K562 (cell line): ENCODE data around the gene TALDO1. TPM values are rescaled to one million over a fixed set of nuclear protein-coding genes. Genes with fewer than 3 reads are reported as not detected.

Experiments used
- ATAC-seq: fragments of 200-7000 bp; cut with Tn5 transposase; 3 replicates; pipeline ENCODE4 v1.9.1; 2020; ENCODE audit warnings: moderate library complexity
- BruUV-seq: library from RNA; stranded (reverse); fragments of 400-500 nt; replicated peaks from 2 replicates; lab custom pipeline; 2021; lab: Mats Ljungman, UMichigan
- CTCF ChIA-PET: fragments of 300-600 bp; formaldehyde crosslinking; extraction: SDS; loops from one replicate; lab custom pipeline; 2021; ENCODE audit warnings: low intra/inter-chr PET ratio; lab: Yijun Ruan, JAX
- POLR2A ChIA-PET: fragments of 300-600, 350-650 bp; sonication (Branson Sonifier 250); formaldehyde crosslinking; extraction: SDS; loops from one replicate; lab custom pipeline; 2021; ENCODE audit warnings: antibody characterized with exemption, inconsistent platforms; lab: Yijun Ruan, JAX
- DNase-seq, 4 experiments: peaks; one replicate each; pipeline versions ENCODE4 v3.0.0 to v3.0.0-alpha.2; 2011 to 2018; ENCODE audit warnings: low spot score in 3 of 4, mixed read lengths in 3 of 4; ENCODE audit errors: extremely low read depth in 1 of 4
- FAIRE-seq: peaks from 2 replicates; lab custom pipeline; 2011; peaks lifted over from hg19 to GRCh38; lab: Jason Lieb, UNC
- H2AFZ ChIP-seq: 2 replicates; pipeline ENCODE4 v1.6.0; 2011; ENCODE audit warnings: low read depth, low read length, control low read depth, inconsistent platforms
- H3K27ac ChIP-seq: fragments of 200-600 bp; 3 replicates; pipeline ENCODE4 v1.8.0; 2011; ENCODE audit warnings: low read depth, mild to moderate bottlenecking, control low read depth, inconsistent platforms, low read length, moderate library complexity, mixed read lengths; ENCODE audit errors: extremely low read depth
- H3K27me3 ChIP-seq, 2 experiments: fragments of 300-600 bp in 1 of 2; 2 replicates in 1 of 2; 3 replicates in 1 of 2; pipeline versions ENCODE4 v1.6.0 to v1.8.0; 2011; ENCODE audit warnings: inconsistent platforms in 2 of 2, low read length in 2 of 2, mild to moderate bottlenecking in 1 of 2, mixed read lengths in 1 of 2, moderate library complexity in 1 of 2; ENCODE audit not compliant: control insufficient read depth in 2 of 2, insufficient read depth in 2 of 2
- H3K36me3 ChIP-seq: fragments of 300-600 bp; 3 replicates; pipeline ENCODE4 v1.8.0; 2011; ENCODE audit warnings: mild to moderate bottlenecking, low read length, inconsistent platforms; ENCODE audit not compliant: control insufficient read depth, insufficient read depth
- H3K4me1 ChIP-seq, 2 experiments: fragments of 200-600 bp in 1 of 2; replicated peaks in 1 of 2; 2 replicates in 1 of 2; 3 replicates in 1 of 2; pipeline versions ENCODE4 v1.5.1 to v1.8.0; 2011; ENCODE audit warnings: inconsistent platforms in 2 of 2, low read length in 2 of 2, mild to moderate bottlenecking in 1 of 2, mixed read lengths in 1 of 2, moderate library complexity in 1 of 2; ENCODE audit not compliant: control insufficient read depth in 2 of 2, insufficient read depth in 2 of 2
- H3K4me2 ChIP-seq: 2 replicates; pipeline ENCODE4 v1.6.1; 2011; ENCODE audit warnings: low read length, control low read depth, inconsistent platforms, mixed read lengths; ENCODE audit not compliant: insufficient read depth
- H3K4me3 ChIP-seq: fragments of 200-600 bp; sonication (generic), shearing (Covaris generic); 2 replicates; pipeline ENCODE4 v1.5.1; 2016; ENCODE audit warnings: control low read depth, inconsistent platforms
- H3K79me2 ChIP-seq: fragments of 200-600 bp; 3 replicates; pipeline ENCODE4 v1.8.0; 2011; ENCODE audit warnings: low read length, inconsistent platforms; ENCODE audit not compliant: control insufficient read depth, insufficient read depth
- H3K9ac ChIP-seq, 2 experiments: 2 replicates each; pipeline versions ENCODE4 v1.6.0 to v1.6.1; 2011; ENCODE audit warnings: low read depth in 2 of 2, low read length in 2 of 2, control low read depth in 1 of 2, inconsistent platforms in 1 of 2, mild to moderate bottlenecking in 1 of 2, mixed read lengths in 1 of 2; ENCODE audit not compliant: insufficient read depth in 1 of 2
- H3K9me1 ChIP-seq: one replicate; pipeline ENCODE4 v1.6.0; 2011; ENCODE audit warnings: inconsistent platforms, mild to moderate bottlenecking, low read length, moderate library complexity; ENCODE audit not compliant: control insufficient read depth, insufficient read depth
- H3K9me3 ChIP-seq: replicated peaks from 2 replicates; pipeline ENCODE4 v1.5.1; 2011; ENCODE audit warnings: low read depth, low read length, inconsistent platforms; ENCODE audit not compliant: control insufficient read depth, insufficient read depth
- H4K20me1 ChIP-seq: replicated peaks from 2 replicates; pipeline ENCODE4 v1.6.1; 2011; ENCODE audit warnings: low read length, inconsistent platforms, mixed read lengths; ENCODE audit not compliant: control insufficient read depth, insufficient read depth
- ARNT ChIP-seq, 2 experiments: fragments of 450-650 bp; IDR thresholded peaks; 2 replicates each; pipeline ENCODE4 v1.6.1; 2016; ENCODE audit warnings: mild to moderate bottlenecking in 1 of 2
- BRF1 ChIP-seq: IDR thresholded peaks from 3 replicates; pipeline ENCODE4 v1.6.1; 2011; ENCODE audit warnings: borderline replicate concordance, mild to moderate bottlenecking; ENCODE audit not compliant: insufficient read length; ENCODE audit errors: extremely low read depth
- CBX2 ChIP-seq: fragments of 200-600 bp; sonication (generic); IDR thresholded peaks from one replicate; pipeline ENCODE4 v1.6.1; 2012; ENCODE audit warnings: mild to moderate bottlenecking, low read length, inconsistent platforms; ENCODE audit not compliant: insufficient read depth, poor library complexity, severe bottlenecking
- CREBBP ChIP-seq: IDR thresholded peaks from one replicate; pipeline ENCODE4 v1.6.1; 2012; ENCODE audit warnings: low read depth, mild to moderate bottlenecking, control low read depth, inconsistent platforms, low read length
- E2F8 ChIP-seq: fragments of 450-650 bp; IDR thresholded peaks from 2 replicates; pipeline ENCODE4 v1.7.1; 2018; ENCODE audit warnings: mild to moderate bottlenecking, low read depth; ENCODE audit not compliant: partially characterized antibody
- FOXJ2 ChIP-seq: fragments of 200-800 bp; sonication (Bioruptor generic); IDR thresholded peaks from 2 replicates; pipeline ENCODE4 v1.6.1; 2016; ENCODE audit warnings: missing genetic modification characterization, missing compliant biosample characterization
- FOXP1 ChIP-seq: sonication (generic); formaldehyde crosslinking; IDR thresholded peaks from 2 replicates; pipeline ENCODE4 v1.8.0; 2022; ENCODE audit warnings: mild to moderate bottlenecking, missing genetic modification reagents
- GTF2A2 ChIP-seq: IDR thresholded peaks from 2 replicates; pipeline ENCODE4 v1.6.1; 2016; ENCODE audit warnings: mild to moderate bottlenecking, missing genetic modification characterization, missing compliant biosample characterization
- HIVEP1 ChIP-seq: fragments of 250-450 bp; sonication (Bioruptor Pico); IDR thresholded peaks from 2 replicates; pipeline ENCODE4 v1.4.0; 2020; ENCODE audit warnings: mild to moderate bottlenecking
- JUN ChIP-seq, 2 experiments: sonication (generic) in 1 of 2; formaldehyde crosslinking in 1 of 2; IDR thresholded peaks; 2 replicates each; pipeline versions ENCODE4 v1.6.1 to v1.8.0; 2012 to 2022; ENCODE audit warnings: borderline replicate concordance in 2 of 2, mild to moderate bottlenecking in 2 of 2, improper control_type of control experiment in 1 of 2, low read depth in 1 of 2, low read length in 1 of 2, missing genetic modification reagents in 1 of 2
- MCM2 ChIP-seq: fragments of 450-650 bp; IDR thresholded peaks from 2 replicates; pipeline ENCODE4 v1.6.1; 2017; ENCODE audit warnings: low read depth, mild to moderate bottlenecking
- MCM7 ChIP-seq, 2 experiments: fragments of 450-650 bp; IDR thresholded peaks; 2 replicates each; pipeline ENCODE4 v1.6.1; 2016 to 2018
- MYC ChIP-seq, 2 experiments: fragments of 250-450 bp in 1 of 2; sonication (Bioruptor Pico) in 1 of 2; IDR thresholded peaks; 2 replicates each; pipeline versions ENCODE4 v1.5.1 to v1.6.1; 2012 to 2021; ENCODE audit warnings: low read depth in 2 of 2, borderline replicate concordance in 1 of 2, improper control_type of control experiment in 1 of 2, low read length in 1 of 2, mild to moderate bottlenecking in 1 of 2, moderate library complexity in 1 of 2
- PURB ChIP-seq: sonication (generic); formaldehyde crosslinking; IDR thresholded peaks from 2 replicates; pipeline ENCODE4 v1.9.0; 2021; ENCODE audit warnings: low read depth, mild to moderate bottlenecking, missing genetic modification reagents
- RAD21 ChIP-seq, 2 experiments: fragments of 250-450 bp in 1 of 2; fragments of 450-650 bp in 1 of 2; sonication (Bioruptor Pico) in 1 of 2; formaldehyde crosslinking in 1 of 2; IDR thresholded peaks in 1 of 2; conservative IDR thresholded peaks in 1 of 2; 2 replicates each; pipeline versions ENCODE4 v1.4.0 to v1.8.0; 2020 to 2022; ENCODE audit warnings: mild to moderate bottlenecking in 2 of 2, moderate library complexity in 1 of 2
- RBM15 ChIP-seq: fragments of 200-400 bp; formaldehyde crosslinking; IDR thresholded peaks from 2 replicates; pipeline ENCODE4 v1.6.1; 2018; ENCODE audit warnings: mild to moderate bottlenecking, low read length, moderate library complexity; ENCODE audit not compliant: insufficient read depth
- ZNF3 ChIP-seq: fragments of 250-450 bp; sonication (Bioruptor Pico); IDR thresholded peaks from 2 replicates; pipeline ENCODE4 v1.5.0; 2021; ENCODE audit warnings: mild to moderate bottlenecking, moderate library complexity
- WGBS: fragments of 100-300 bp; shearing (Covaris generic); methylation state at CpG from one replicate; pipeline ENCODE4 v1.1.6; 2016; ENCODE audit warnings: low coverage, mixed read lengths; ENCODE audit not compliant: insufficient coverage; ENCODE audit errors: missing lambda C conversion rate; 5-methylcytosine and 5-hydroxymethylcytosine counted together
- in situ Hi-C: fragments of 300-500 bp; cut with MboI; formaldehyde crosslinking; loops from 4 replicates; pipeline ENCODE4 v1.15.0; 2018; ENCODE audit warnings: inconsistent platforms, mixed read lengths
- intact Hi-C: fragments of 100-400 bp; cut with micrococcal nuclease; formaldehyde crosslinking; loops from 2 replicates; pipeline ENCODE4 v1.14.2; 2022
- polyA plus RNA-seq, 8 experiments: library from polyadenylated mRNA; depleted of rRNA in 4 of 8; stranded (reverse) in 5 of 8; unstranded in 3 of 8; fragments of >200 nt; fragmentation: Nextera tagmentation in 2 of 8; fragmentation: Illumina TruSeq in 1 of 8; extraction: Ambion mirVana in 2 of 8; extraction: Trizol in 1 of 8; gene quantifications; 2 replicates each; pipeline versions ENCODE4 v1.2.1 to v1.2.3, GENCODE V29; 2011 to 2014; ENCODE audit warnings: inconsistent platforms in 1 of 8, missing spikeins in 1 of 8
- total RNA-seq, 7 experiments: library from RNA; depleted of rRNA in 6 of 7; stranded (reverse); fragments of >200 nt in 6 of 7; fragmentation: Illumina TruSeq in 2 of 7; extraction: Trizol in 2 of 7; gene quantifications; 2 replicates each; pipeline versions ENCODE4 v1.2.1 to v1.2.3, GENCODE V29; 2011 to 2021; ENCODE audit warnings: low replicate concordance in 1 of 7

TALDO1 gene
- total and polyA plus RNA-seq, 9 of the 15 experiments (the other 6 are each of a cell fraction or from before 2014, with no cell fraction given) = 260 to 541 (median 441) TPM

- Histone ChIP-seq H3K79me2 (peaks cover 32% of the 10 kb centered on the region), H3K4me1 (peaks cover 11 to 97% of the 10 kb centered on the region in 2 experiments), H3K27ac (no peak overlapping the region), H3K27me3 (no peaks in the 10 kb centered on the region), H3K9me3 (no peaks in the 10 kb centered on the region), H3K9me1 (no peaks in the 10 kb centered on the region), H2AFZ (no peak overlapping the region), H3K36me3 (peaks cover 38% of the 10 kb centered on the region; the same call in 1 of the 3 replicates), H3K4me3 (no peak overlapping the region), H4K20me1 (no peaks in the 10 kb centered on the region), H3K4me2 (no peak overlapping the region), H3K9ac (no peak overlapping the region; a peak in 1 of 4 replicates)
- ATAC-seq (no peak), DNase-seq (no peak), FAIRE-seq (no peak)
- intact Hi-C loops = no loop called here
- BruUV-seq = no TSS peak
- in situ Hi-C loops = no loop called here
- TF ChIP-seq MCM7 (IDR thresholded peaks at IDR 0.05) = no peak
- no peak for TF ChIP-seq ARNT (IDR thresholded peaks at IDR 0.05)
- no peak for TF ChIP-seq HIVEP1
- no peak for TF ChIP-seq E2F8
- no peak for TF ChIP-seq MYC (IDR thresholded peaks at IDR 0.05; ENCODE audit: low read depth, low read length)
- no peak for TF ChIP-seq MYC (CRISPR knock-in tag; IDR thresholded peaks at IDR 0.05; ENCODE audit: borderline replicate concordance, low read depth)
- no peak for TF ChIP-seq GTF2A2
- TF ChIP-seq RAD21 (CRISPR knock-in tag; conservative IDR thresholded peaks at IDR 0.05 in 1 of 2, IDR thresholded peaks at IDR 0.05 in 1 of 2) = no peak
- no peak for TF ChIP-seq ZNF3
- TF ChIP-seq BRF1 = no peak
- no peak for TF ChIP-seq MCM2
- TF ChIP-seq CBX2 = no peak
- no peak for TF ChIP-seq FOXP1 (CRISPR knock-in tag)
- no peak for TF ChIP-seq FOXJ2 (tag)
- no peak for TF ChIP-seq CREBBP
- TF ChIP-seq PURB (CRISPR knock-in tag) = no peak
- TF ChIP-seq JUN (IDR thresholded peaks at IDR 0.05; ENCODE audit: borderline replicate concordance, low read depth, low read length) = no peak
- no peak for TF ChIP-seq JUN (CRISPR knock-in tag; IDR thresholded peaks at IDR 0.05; ENCODE audit: borderline replicate concordance)
- TF ChIP-seq RBM15 = no peak
- 93% methylated on average over 24 of the region's 30 CpGs for WGBS
- POLR2A ChIA-PET = interaction anchor here (0.5 to 1.9 kb wide), 2 partner anchors 8 to 9 kb away, joined by 5 to 6 read pairs; partner anchors contain the start of gene RPLP2
- CTCF ChIA-PET = no interaction called here
Measured at GRCh38 chr11:800473-800872, 53.2 kb downstream of the TALDO1 start.
